ENCODE data around the gene TMBIM6. TPM values are rescaled to one million over a fixed set of nuclear protein-coding genes. Genes with fewer than 3 reads are reported as not detected.
A peak's percentile ranks its signal among the peaks of the same experiment; 100 is the strongest.

TMBIM6 gene
- total and polyA plus RNA-seq, 9 of the 15 experiments (the other 6 are each of a cell fraction or from before 2014, with no cell fraction given): 147 to 1,288 (median 352) TPM

DNA sequence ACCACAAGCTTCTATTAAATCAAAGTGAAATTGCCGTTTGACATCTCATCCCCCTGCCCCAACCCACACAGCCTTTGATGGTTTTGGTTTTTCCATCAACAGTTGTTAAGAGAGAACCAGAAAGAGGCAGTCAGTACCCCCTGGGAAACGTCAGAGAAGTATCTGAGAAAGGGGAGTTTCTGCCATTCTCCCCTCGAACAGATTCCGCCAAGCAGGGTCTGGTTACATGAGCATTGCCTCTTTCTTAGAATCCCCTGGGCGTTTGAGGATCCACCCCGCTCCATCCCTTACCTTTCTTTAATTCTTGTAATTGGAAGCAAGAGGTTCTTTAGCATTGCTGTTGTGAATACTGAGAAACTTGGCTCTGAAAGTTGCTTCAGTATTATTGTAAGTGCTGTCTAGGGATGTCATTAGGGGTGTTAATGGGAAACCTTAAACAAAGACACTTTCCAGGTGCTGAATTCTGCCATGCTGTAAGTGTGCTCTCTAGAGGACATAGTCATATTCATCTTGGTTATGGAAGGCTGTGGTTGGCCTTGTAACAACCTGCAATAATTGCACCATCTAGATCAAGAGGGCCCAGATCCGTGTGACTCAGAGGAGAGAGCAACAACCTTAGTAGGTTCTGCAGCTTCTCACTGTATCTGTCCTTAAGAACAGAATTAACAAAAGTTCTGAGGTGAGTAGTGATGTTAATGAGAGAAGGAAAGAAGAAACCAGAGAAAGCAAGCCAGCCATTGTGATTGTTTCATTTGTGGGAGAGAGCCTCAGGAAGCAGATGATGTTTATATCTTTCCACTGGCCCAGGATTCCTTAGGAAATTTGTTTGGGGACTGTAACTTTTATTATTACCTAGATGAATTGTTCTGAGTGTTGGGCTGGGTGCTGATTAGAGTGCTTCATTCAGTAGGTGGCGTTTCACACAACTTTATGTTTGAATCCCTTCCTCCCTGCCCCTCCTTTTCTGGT, 9.0 kb downstream of the TMBIM6 start (continued):
- TF ChIP-seq ZEB2 (IDR thresholded peaks at IDR 0.05) (peak; percentile 37; the same call in 1 of the 2 replicates), FOS (IDR thresholded peaks at IDR 0.05; ENCODE audit: extremely low read depth, insufficient read length) (peak; percentile 19), RAD21 (CRISPR knock-in tag; conservative IDR thresholded peaks at IDR 0.05 in 1 of 2, IDR thresholded peaks at IDR 0.05 in 1 of 2) (peak; percentile 55 to 70), HMG20B (CRISPR knock-in tag; IDR thresholded peaks at IDR 0.05) (no peak), CEBPB (tag; IDR thresholded peaks at IDR 0.05) (peak; percentile 86), TRIM24 (IDR thresholded peaks at IDR 0.05) (peak; percentile 57 to 87; a peak in 2 of 4 replicates), ZFP30 (CRISPR knock-in tag; IDR thresholded peaks at IDR 0.05; ENCODE audit: borderline replicate concordance) (no peak), FOSL1 (tag; conservative IDR thresholded peaks at IDR 0.05) (peak; percentile 91), IRF9 (tag; IDR thresholded peaks at IDR 0.05) (peak; percentile 85), E4F1 (CRISPR knock-in tag; IDR thresholded peaks at IDR 0.05; ENCODE audit: borderline replicate concordance) (no peak), ATF3 (IDR thresholded peaks at IDR 0.05) (peak; percentile 92), ATF3 (CRISPR knock-in tag; conservative IDR thresholded peaks at IDR 0.05) (no peak; the same call in 1 of the 2 replicates), NCOA6 (IDR thresholded peaks at IDR 0.05) (no peak), DEAF1 (CRISPR knock-in tag; IDR thresholded peaks at IDR 0.05) (0 out of 2 replicates have a peak, but pooled peaks have one; percentile 13), ZFP36 (IDR thresholded peaks at IDR 0.05; ENCODE audit: low read depth, low read length, partially characterized antibody) (no peak)
- TF ChIP-seq, protein P1, sequence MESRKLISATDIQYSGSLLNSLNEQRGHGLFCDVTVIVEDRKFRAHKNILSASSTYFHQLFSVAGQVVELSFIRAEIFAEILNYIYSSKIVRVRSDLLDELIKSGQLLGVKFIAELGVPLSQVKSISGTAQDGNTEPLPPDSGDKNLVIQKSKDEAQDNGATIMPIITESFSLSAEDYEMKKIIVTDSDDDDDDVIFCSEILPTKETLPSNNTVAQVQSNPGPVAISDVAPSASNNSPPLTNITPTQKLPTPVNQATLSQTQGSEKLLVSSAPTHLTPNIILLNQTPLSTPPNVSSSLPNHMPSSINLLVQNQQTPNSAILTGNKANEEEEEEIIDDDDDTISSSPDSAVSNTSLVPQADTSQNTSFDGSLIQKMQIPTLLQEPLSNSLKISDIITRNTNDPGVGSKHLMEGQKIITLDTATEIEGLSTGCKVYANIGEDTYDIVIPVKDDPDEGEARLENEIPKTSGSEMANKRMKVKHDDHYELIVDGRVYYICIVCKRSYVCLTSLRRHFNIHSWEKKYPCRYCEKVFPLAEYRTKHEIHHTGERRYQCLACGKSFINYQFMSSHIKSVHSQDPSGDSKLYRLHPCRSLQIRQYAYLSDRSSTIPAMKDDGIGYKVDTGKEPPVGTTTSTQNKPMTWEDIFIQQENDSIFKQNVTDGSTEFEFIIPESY (CRISPR knock-in tag; IDR thresholded peaks at IDR 0.05): peak; percentile 72

Data from K562 (cell line).